H9 (cell line): ENCODE data around the gene PLEKHA8. TPM values are rescaled to one million over a fixed set of nuclear protein-coding genes. Genes with fewer than 3 reads are reported as not detected.

Experiments
- DNase-seq: peaks from one replicate; pipeline ENCODE4 v3.0.0-alpha.2; 2017
- H2AFZ ChIP-seq: one replicate; pipeline ENCODE4 v1.6.1; 2013; ENCODE audit warnings: mild to moderate bottlenecking, low read length, control low read depth, moderate library complexity
- H2AK5ac ChIP-seq: 2 replicates; pipeline ENCODE4 v1.6.1; 2013; ENCODE audit warnings: low read length, control low read depth, mixed read lengths; ENCODE audit not compliant: insufficient read length
- H2BK120ac ChIP-seq: one replicate; pipeline ENCODE4 v1.6.1; 2013; ENCODE audit warnings: low read depth, mild to moderate bottlenecking, low read length, control low read depth, inconsistent platforms; ENCODE audit not compliant: poor library complexity, severe bottlenecking
- H2BK12ac ChIP-seq: 2 replicates; pipeline ENCODE4 v1.6.1; 2013; ENCODE audit warnings: low read length, control low read depth, mixed read lengths, low read depth; ENCODE audit not compliant: insufficient read length
- H2BK15ac ChIP-seq: 2 replicates; pipeline ENCODE4 v1.6.1; 2013; ENCODE audit warnings: low read depth, low read length, control low read depth
- H2BK20ac ChIP-seq: one replicate; pipeline ENCODE4 v1.6.1; 2013; ENCODE audit warnings: low read depth, mild to moderate bottlenecking, low read length, control low read depth, inconsistent platforms; ENCODE audit not compliant: poor library complexity, severe bottlenecking
- H2BK5ac ChIP-seq: 2 replicates; pipeline ENCODE4 v1.6.1; 2013; ENCODE audit warnings: low read length, control low read depth, mixed read lengths; ENCODE audit not compliant: insufficient read length
- H3K14ac ChIP-seq: 2 replicates; pipeline ENCODE4 v1.6.1; 2013; ENCODE audit warnings: low read length, control low read depth; ENCODE audit not compliant: insufficient read depth
- H3K18ac ChIP-seq: 2 replicates; pipeline ENCODE4 v1.6.1; 2013; ENCODE audit warnings: low read depth, mild to moderate bottlenecking, mixed read lengths, low read length, control low read depth; ENCODE audit not compliant: insufficient read length
- H3K23ac ChIP-seq: 2 replicates; pipeline ENCODE4 v1.6.1; 2013; ENCODE audit warnings: low read length, control low read depth, mixed read lengths, low read depth; ENCODE audit not compliant: insufficient read length
- H3K23me2 ChIP-seq: 2 replicates; pipeline ENCODE4 v1.6.1; 2013; ENCODE audit warnings: low read depth, mild to moderate bottlenecking, mixed read lengths, low read length, control low read depth; ENCODE audit not compliant: insufficient read length, poor library complexity, severe bottlenecking
- H3K27ac ChIP-seq: 2 replicates; pipeline ENCODE4 v1.5.1; 2013; ENCODE audit warnings: low read length, control low read depth, mixed read lengths, low read depth; ENCODE audit not compliant: insufficient read length
- H3K27me3 ChIP-seq: 2 replicates; pipeline ENCODE4 v1.6.1; 2013; ENCODE audit warnings: low read length, control low read depth, inconsistent platforms; ENCODE audit not compliant: insufficient read depth
- H3K4ac ChIP-seq: 2 replicates; pipeline ENCODE4 v1.6.1; 2013; ENCODE audit warnings: low read depth, mild to moderate bottlenecking, control low read depth, inconsistent platforms, low read length, moderate library complexity
- H3K4me1 ChIP-seq: 2 replicates; pipeline ENCODE4 v1.6.1; 2013; ENCODE audit warnings: low read length, control low read depth, inconsistent platforms; ENCODE audit not compliant: insufficient read depth
- H3K4me2 ChIP-seq: 2 replicates; pipeline ENCODE4 v1.6.1; 2013; ENCODE audit warnings: low read length, control low read depth, mixed read lengths; ENCODE audit not compliant: insufficient read length, insufficient read depth
- H3K56ac ChIP-seq: 2 replicates; pipeline ENCODE4 v1.6.1; 2013; ENCODE audit warnings: low read depth, mild to moderate bottlenecking, mixed read lengths, low read length, control low read depth; ENCODE audit not compliant: insufficient read length
- H3K79me1 ChIP-seq: 2 replicates; pipeline ENCODE4 v1.6.1; 2013; ENCODE audit warnings: low read depth, mild to moderate bottlenecking, moderate library complexity, low read length, control low read depth, inconsistent platforms; ENCODE audit not compliant: insufficient read depth, poor library complexity, severe bottlenecking
- H3K79me2 ChIP-seq: 2 replicates; pipeline ENCODE4 v1.6.1; 2013; ENCODE audit warnings: low read length, control low read depth, inconsistent platforms; ENCODE audit not compliant: insufficient read depth
- H3K9ac ChIP-seq: 2 replicates; pipeline ENCODE4 v1.6.1; 2013; ENCODE audit warnings: low read length, control low read depth, mixed read lengths; ENCODE audit not compliant: insufficient read length; ENCODE audit errors: extremely low read depth
- H3K9me3 ChIP-seq: one replicate; pipeline ENCODE4 v1.6.1; 2013; ENCODE audit warnings: low read depth, low read length, inconsistent platforms; ENCODE audit not compliant: control insufficient read depth
- H3T11ph ChIP-seq: one replicate; pipeline ENCODE4 v1.6.1; 2013; ENCODE audit warnings: mild to moderate bottlenecking, low read length, control low read depth, inconsistent platforms
- H4K20me1 ChIP-seq: one replicate; pipeline ENCODE4 v1.6.1; 2013; ENCODE audit not compliant: control insufficient read depth, insufficient read length, insufficient read depth
- H4K5ac ChIP-seq: 2 replicates; pipeline ENCODE4 v1.6.1; 2013; ENCODE audit warnings: low read depth, mild to moderate bottlenecking, mixed read lengths, low read length, control low read depth; ENCODE audit not compliant: insufficient read length
- H4K8ac ChIP-seq: replicated peaks from 2 replicates; pipeline ENCODE4 v1.6.1; 2013; ENCODE audit warnings: low read length, control low read depth, mixed read lengths, low read depth; ENCODE audit not compliant: insufficient read length
- H4K91ac ChIP-seq: 2 replicates; pipeline ENCODE4 v1.6.1; 2013; ENCODE audit warnings: low read depth, mild to moderate bottlenecking, moderate library complexity, mixed read lengths, low read length, control low read depth; ENCODE audit not compliant: insufficient read length
- H3K27ac Mint-ChIP-seq, 3 experiments: 2 replicates in 2 of 3; 3 replicates in 1 of 3; pipeline ENCODE4 v1.8.0; 2020 to 2021; ENCODE audit warnings: mixed read lengths in 3 of 3, mild to moderate bottlenecking in 1 of 3, moderate library complexity in 1 of 3
- H3K27me3 Mint-ChIP-seq: 2 replicates; pipeline ENCODE4 v1.8.0; 2021; ENCODE audit warnings: low read depth, mild to moderate bottlenecking, moderate library complexity, mixed read lengths
- H3K36me3 Mint-ChIP-seq, 3 experiments: 2 replicates in 2 of 3; 3 replicates in 1 of 3; pipeline ENCODE4 v1.8.0; 2020 to 2021; ENCODE audit warnings: low read depth in 3 of 3, mixed read lengths in 3 of 3; ENCODE audit not compliant: insufficient read depth in 1 of 3
- H3K4me1 Mint-ChIP-seq, 2 experiments: 2 replicates each; pipeline ENCODE4 v1.8.0; 2020; ENCODE audit warnings: mixed read lengths in 2 of 2
- H3K4me3 Mint-ChIP-seq, 2 experiments: 2 replicates in 1 of 2; 3 replicates in 1 of 2; pipeline ENCODE4 v1.8.0; 2020 to 2021; ENCODE audit warnings: mild to moderate bottlenecking in 2 of 2, mixed read lengths in 2 of 2, moderate library complexity in 1 of 2
- H3K9me3 Mint-ChIP-seq, 2 experiments: 2 replicates in 1 of 2; 3 replicates in 1 of 2; pipeline ENCODE4 v1.8.0; 2020; ENCODE audit warnings: mild to moderate bottlenecking in 2 of 2, mixed read lengths in 2 of 2, moderate library complexity in 1 of 2
- WGBS: extraction: QIAGEN DNeasy Blood & Tissue Kit; methylation state at CpG from one replicate; pipeline ENCODE4 v1.1.7; 2013; ENCODE audit warnings: missing lambda C conversion rate, low lambda C conversion rate, mixed read lengths; ENCODE audit not compliant: insufficient read length; ENCODE audit errors: extremely low coverage; 5-methylcytosine and 5-hydroxymethylcytosine counted together
- total RNA-seq: library from RNA; stranded (reverse); gene quantifications from 2 replicates; pipeline ENCODE4 v1.2.1, GENCODE V29; 2021
- TF ChIP-seq, protein P1 (sequence below): fragments of 200-600 bp; sonication (generic); conservative IDR thresholded peaks from 3 replicates; pipeline ENCODE4 v1.8.0; 2021; ENCODE audit warnings: antibody characterized with exemption, mild to moderate bottlenecking

PLEKHA8 gene
- total RNA-seq, 1 experiment from 2014 or later, result 37.0 TPM

DNA sequence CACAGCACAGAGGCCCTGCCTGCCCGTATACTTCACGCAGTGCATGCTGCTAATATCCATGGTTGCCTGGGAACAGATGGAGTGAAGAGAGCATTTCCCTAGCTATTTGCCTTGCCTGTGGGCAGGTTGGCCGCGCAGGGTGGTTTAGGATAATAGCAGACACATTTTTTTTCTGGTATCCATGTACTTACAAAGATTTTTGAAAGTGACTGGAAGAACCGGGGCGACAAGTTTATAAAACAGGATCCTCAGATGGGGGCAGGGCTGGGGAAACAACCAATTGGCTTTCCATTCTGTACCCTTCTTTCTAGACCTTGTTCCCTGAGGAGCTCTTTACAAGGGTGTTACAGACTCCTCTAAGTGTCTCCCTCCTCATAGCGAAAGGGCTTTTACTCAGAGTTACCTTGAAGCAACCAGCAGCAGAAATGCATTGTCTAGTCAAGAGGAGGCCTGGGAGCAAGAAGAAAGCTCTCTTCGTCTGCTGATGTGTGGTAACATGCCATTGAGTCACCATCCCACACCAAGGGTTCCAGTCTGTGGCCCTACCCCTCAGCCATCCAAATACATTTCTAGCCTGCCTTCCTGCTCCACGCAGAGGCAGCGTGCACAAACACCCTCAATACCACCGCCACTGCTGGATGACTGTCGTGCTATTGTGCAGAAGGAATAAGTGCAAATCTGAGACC is 138.1 kb downstream of the PLEKHA8 start:
- Mint-ChIP-seq H3K27ac (no peak overlapping the region), H3K36me3 (no peaks in the 10 kb centered on the region; a peak in 1 of 7 replicates), H3K9me3 (no peaks in the 10 kb centered on the region), H3K4me3 (no peak overlapping the region; a peak in 1 of 5 replicates), H3K27me3 (peaks cover 42% of the 10 kb centered on the region), H3K4me1 (peaks cover 70 to 72% of the 10 kb centered on the region in 2 experiments)
- Histone ChIP-seq H2BK15ac (no peak overlapping the region), H3K27ac (no peak overlapping the region), H2BK20ac (no peak overlapping the region), H3K18ac (no peak overlapping the region), H2AFZ (no peak overlapping the region), H3K14ac (no peak overlapping the region), H4K91ac (no peak overlapping the region), H3K79me1 (no peaks in the 10 kb centered on the region), H2BK12ac (no peak overlapping the region), H3K9me3 (no peaks in the 10 kb centered on the region), H3K23me2 (no peaks in the 10 kb centered on the region), H4K20me1 (no peaks in the 10 kb centered on the region), H3K79me2 (no peaks in the 10 kb centered on the region), H2AK5ac (no peak overlapping the region), H3K4me2 (no peak overlapping the region), H2BK120ac (no peak overlapping the region), H3K27me3 (no peaks in the 10 kb centered on the region; the same call in 1 of the 2 replicates), H3T11ph (no peak overlapping the region), H3K9ac (no peak overlapping the region), H3K4me1 (peaks cover 9% of the 10 kb centered on the region), H3K4ac (no peak overlapping the region), H4K8ac (no peak overlapping the region), H3K23ac (no peak overlapping the region), H3K56ac (no peak overlapping the region), H4K5ac (no peak overlapping the region), H2BK5ac (no peak overlapping the region)
- TF ChIP-seq, protein P1, sequence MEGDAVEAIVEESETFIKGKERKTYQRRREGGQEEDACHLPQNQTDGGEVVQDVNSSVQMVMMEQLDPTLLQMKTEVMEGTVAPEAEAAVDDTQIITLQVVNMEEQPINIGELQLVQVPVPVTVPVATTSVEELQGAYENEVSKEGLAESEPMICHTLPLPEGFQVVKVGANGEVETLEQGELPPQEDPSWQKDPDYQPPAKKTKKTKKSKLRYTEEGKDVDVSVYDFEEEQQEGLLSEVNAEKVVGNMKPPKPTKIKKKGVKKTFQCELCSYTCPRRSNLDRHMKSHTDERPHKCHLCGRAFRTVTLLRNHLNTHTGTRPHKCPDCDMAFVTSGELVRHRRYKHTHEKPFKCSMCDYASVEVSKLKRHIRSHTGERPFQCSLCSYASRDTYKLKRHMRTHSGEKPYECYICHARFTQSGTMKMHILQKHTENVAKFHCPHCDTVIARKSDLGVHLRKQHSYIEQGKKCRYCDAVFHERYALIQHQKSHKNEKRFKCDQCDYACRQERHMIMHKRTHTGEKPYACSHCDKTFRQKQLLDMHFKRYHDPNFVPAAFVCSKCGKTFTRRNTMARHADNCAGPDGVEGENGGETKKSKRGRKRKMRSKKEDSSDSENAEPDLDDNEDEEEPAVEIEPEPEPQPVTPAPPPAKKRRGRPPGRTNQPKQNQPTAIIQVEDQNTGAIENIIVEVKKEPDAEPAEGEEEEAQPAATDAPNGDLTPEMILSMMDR, result no peak
- DNase-seq, result no peak
- no CpG with 5 or more reads among the region's 12 CpGs for WGBS
